PC-3 (cell line): Measurements from ENCODE around the gene CXCL3.

Experiments used
- EZH2phosphoT487 ChIP-seq: fragments of 300-600 bp; sonication (generic); IDR thresholded peaks from 2 replicates; pipeline ENCODE4 v1.6.1; 2018; ENCODE audit warnings: mild to moderate bottlenecking, antibody characterized with exemption, low read length, borderline replicate concordance
- TF ChIP-seq, protein P1 (sequence below): fragments of 300-600 bp; sonication (generic); conservative IDR thresholded peaks from 2 replicates; pipeline ENCODE4 v1.5.1; 2017; ENCODE audit warnings: antibody characterized with exemption, low read depth, mild to moderate bottlenecking, low read length

DNA sequence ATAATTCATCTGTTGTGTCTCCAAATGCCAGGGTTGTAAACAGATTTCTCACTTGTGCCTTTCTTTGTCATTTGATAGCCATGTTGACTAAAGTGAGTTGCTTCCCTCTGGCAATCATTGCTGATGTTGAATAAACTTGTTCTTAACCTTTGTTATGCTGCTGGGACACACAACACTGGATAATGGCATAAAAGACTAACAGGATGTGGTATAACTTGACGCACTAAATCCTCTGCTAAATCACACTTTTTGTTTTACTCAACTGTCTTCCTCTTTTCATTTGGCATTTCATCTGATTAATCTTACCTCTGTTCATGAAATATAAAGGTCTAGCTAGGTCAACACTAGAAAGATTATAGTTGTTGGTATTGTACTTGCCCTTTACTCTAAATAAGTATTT is 22.4 kb downstream of the CXCL3 start:
- TF ChIP-seq, protein P1, sequence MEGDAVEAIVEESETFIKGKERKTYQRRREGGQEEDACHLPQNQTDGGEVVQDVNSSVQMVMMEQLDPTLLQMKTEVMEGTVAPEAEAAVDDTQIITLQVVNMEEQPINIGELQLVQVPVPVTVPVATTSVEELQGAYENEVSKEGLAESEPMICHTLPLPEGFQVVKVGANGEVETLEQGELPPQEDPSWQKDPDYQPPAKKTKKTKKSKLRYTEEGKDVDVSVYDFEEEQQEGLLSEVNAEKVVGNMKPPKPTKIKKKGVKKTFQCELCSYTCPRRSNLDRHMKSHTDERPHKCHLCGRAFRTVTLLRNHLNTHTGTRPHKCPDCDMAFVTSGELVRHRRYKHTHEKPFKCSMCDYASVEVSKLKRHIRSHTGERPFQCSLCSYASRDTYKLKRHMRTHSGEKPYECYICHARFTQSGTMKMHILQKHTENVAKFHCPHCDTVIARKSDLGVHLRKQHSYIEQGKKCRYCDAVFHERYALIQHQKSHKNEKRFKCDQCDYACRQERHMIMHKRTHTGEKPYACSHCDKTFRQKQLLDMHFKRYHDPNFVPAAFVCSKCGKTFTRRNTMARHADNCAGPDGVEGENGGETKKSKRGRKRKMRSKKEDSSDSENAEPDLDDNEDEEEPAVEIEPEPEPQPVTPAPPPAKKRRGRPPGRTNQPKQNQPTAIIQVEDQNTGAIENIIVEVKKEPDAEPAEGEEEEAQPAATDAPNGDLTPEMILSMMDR: no peak
- TF ChIP-seq EZH2phosphoT487: no peak
